Nephron progenitor cell (in vitro differentiated cells): ENCODE data around the gene ZNF385B.

Experiments used
- DNase-seq: peaks from one replicate; pipeline ENCODE4 v3.0.0; 2021
- H3K27ac Mint-ChIP-seq: 2 replicates; pipeline ENCODE4 v1.8.0; 2021; ENCODE audit warnings: mild to moderate bottlenecking, moderate library complexity, mixed read lengths
- H3K27me3 Mint-ChIP-seq: 2 replicates; pipeline ENCODE4 v1.8.0; 2021; ENCODE audit warnings: mild to moderate bottlenecking, low read depth, mixed read lengths; ENCODE audit not compliant: poor library complexity
- H3K36me3 Mint-ChIP-seq: 2 replicates; pipeline ENCODE4 v1.8.0; 2021; ENCODE audit warnings: low read depth, mixed read lengths
- H3K4me1 Mint-ChIP-seq: 2 replicates; pipeline ENCODE4 v1.8.0; 2021; ENCODE audit warnings: mixed read lengths
- H3K4me3 Mint-ChIP-seq: 2 replicates; pipeline ENCODE4 v1.8.0; 2021; ENCODE audit warnings: mild to moderate bottlenecking, moderate library complexity, mixed read lengths
- H3K9me3 Mint-ChIP-seq: 2 replicates; pipeline ENCODE4 v1.8.0; 2021; ENCODE audit warnings: mild to moderate bottlenecking, moderate library complexity, mixed read lengths
- TF ChIP-seq, protein P1 (sequence below): fragments of 200-600 bp; sonication (generic); IDR thresholded peaks from 2 replicates; pipeline ENCODE4 v1.5.0; 2021; ENCODE audit warnings: antibody characterized with exemption

The ZNF385B gene

GRCh38 chr2:179580378-179581146 is 280.9 kb downstream of the ZNF385B start:
- Mint-ChIP-seq H3K4me1 (no peaks in the 10 kb centered on the region), H3K27me3 (no peaks in the 10 kb centered on the region), H3K27ac (no peak overlapping the region), H3K4me3 (no peak overlapping the region), H3K9me3 (no peaks in the 10 kb centered on the region), H3K36me3 (no peaks in the 10 kb centered on the region)
- TF ChIP-seq, protein P1, sequence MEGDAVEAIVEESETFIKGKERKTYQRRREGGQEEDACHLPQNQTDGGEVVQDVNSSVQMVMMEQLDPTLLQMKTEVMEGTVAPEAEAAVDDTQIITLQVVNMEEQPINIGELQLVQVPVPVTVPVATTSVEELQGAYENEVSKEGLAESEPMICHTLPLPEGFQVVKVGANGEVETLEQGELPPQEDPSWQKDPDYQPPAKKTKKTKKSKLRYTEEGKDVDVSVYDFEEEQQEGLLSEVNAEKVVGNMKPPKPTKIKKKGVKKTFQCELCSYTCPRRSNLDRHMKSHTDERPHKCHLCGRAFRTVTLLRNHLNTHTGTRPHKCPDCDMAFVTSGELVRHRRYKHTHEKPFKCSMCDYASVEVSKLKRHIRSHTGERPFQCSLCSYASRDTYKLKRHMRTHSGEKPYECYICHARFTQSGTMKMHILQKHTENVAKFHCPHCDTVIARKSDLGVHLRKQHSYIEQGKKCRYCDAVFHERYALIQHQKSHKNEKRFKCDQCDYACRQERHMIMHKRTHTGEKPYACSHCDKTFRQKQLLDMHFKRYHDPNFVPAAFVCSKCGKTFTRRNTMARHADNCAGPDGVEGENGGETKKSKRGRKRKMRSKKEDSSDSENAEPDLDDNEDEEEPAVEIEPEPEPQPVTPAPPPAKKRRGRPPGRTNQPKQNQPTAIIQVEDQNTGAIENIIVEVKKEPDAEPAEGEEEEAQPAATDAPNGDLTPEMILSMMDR = no peak
- DNase-seq = no peak

DNA sequence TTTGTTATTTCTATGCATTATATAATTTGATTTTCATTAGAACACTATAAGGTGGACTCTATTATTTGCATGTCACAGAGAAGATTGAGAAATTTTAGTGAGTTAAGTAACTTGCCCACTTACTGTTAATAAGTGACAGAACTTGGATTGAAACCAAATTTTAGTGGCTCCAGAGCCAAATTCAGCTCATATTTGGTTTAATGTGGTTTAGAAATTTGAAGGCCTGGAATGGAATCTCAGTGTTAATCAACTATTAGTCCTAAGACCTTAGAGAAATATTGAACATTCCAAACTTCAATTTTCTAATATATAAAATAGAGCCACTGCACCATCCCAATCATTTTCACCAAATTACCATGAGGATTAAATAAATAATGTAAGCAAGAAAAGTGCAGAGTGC is 281.6 kb downstream of the ZNF385B start:
- Mint-ChIP-seq H3K27ac (no peak overlapping the region), H3K36me3 (no peaks in the 10 kb centered on the region), H3K27me3 (no peaks in the 10 kb centered on the region), H3K4me1 (no peaks in the 10 kb centered on the region), H3K9me3 (no peaks in the 10 kb centered on the region), H3K4me3 (no peak overlapping the region)
- no peak for DNase-seq
- TF ChIP-seq, protein P1 = no peak

DNA sequence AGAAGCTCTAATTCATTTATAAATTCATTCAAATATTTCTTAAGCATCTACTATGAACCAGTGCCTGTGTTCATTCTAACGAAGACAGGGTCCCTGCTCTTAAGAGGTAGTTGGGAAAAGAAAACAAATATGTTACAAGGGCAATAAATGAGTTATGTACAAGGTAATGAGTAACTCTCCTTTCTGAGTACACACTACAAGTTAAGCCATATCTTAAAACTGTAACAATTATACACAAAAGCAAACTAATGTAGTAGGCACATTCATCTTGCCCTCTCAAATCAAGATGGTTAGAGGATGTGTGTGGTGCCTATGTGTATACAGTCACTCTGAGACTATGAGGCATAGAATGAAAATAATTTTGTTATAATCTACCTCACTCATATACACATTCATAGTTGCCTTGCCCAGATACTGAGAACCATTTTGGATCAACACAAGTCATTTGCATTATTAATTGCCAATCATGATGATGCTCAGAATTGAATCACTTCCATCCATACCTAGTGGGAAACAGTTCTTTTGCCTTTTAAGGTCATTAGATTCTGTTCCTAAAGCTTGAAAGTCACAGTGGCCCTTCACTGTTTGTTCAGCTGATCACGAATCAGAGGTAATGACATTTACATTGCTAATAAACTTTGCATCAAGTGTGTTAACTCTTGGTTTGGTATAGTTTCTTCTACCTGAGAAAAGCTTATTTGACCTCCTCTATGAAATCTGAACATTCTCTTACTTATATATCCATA is 283.1 kb downstream of the ZNF385B start:
- Mint-ChIP-seq H3K4me3 (no peak overlapping the region), H3K9me3 (no peaks in the 10 kb centered on the region), H3K27me3 (no peaks in the 10 kb centered on the region), H3K36me3 (no peaks in the 10 kb centered on the region), H3K4me1 (no peaks in the 10 kb centered on the region), H3K27ac (no peak overlapping the region)
- no peak for DNase-seq
- TF ChIP-seq, protein P1 = no peak

DNA sequence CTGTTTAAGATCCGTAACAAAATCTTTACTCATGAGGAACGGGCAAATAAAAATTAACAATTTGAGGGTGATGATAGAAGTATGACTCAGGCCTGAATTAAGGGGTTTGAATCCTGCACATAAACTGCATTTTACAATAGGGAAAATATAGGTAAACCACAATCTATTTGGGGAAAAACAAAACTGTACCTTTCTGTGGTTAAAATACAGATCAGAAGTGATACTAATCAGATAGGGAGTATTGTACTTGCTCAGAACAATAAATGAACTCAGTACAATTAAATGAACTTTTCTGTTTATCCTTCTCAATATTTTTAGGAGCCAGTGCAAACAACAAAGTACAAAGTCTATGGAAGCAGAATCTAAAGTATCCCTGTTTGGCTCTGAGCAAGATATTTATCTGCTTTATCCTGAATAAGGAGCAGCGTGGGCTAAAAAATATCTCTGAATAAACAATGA is 287.3 kb downstream of the ZNF385B start:
- Mint-ChIP-seq H3K27ac (no peak overlapping the region), H3K27me3 (no peaks in the 10 kb centered on the region), H3K4me1 (no peaks in the 10 kb centered on the region), H3K36me3 (no peaks in the 10 kb centered on the region), H3K4me3 (no peak overlapping the region), H3K9me3 (no peaks in the 10 kb centered on the region)
- TF ChIP-seq, protein P1 = no peak
- no peak for DNase-seq

DNA sequence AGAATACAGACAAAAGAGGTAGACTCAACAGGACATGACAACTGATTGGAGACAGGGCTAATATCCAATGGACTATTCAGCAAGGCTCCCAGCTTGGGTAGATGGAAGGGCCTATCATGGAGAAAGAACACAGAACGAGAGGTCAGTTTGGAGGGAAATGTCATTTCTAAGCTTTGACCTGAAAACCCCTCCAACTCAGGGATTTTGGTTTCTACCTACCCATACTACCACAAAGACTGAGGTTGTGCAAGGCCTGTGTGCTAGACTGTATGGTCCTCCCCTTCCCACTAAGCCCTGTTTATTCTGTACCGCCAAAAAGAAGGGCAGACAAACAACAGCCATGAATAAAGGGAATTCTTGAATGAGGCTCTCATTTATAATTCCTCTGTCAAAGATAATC is 288.9 kb downstream of the ZNF385B start:
- Mint-ChIP-seq H3K27ac (no peak overlapping the region), H3K4me1 (peaks cover 7% of the 10 kb centered on the region), H3K9me3 (no peaks in the 10 kb centered on the region), H3K36me3 (no peaks in the 10 kb centered on the region), H3K4me3 (no peak overlapping the region), H3K27me3 (no peaks in the 10 kb centered on the region)
- no peak for DNase-seq
- TF ChIP-seq, protein P1 = no peak
